Ovary (tissue), 9 donors: Measurements from ENCODE around the gene MYL12B. TPM values are rescaled to one million over a fixed set of nuclear protein-coding genes. Genes with fewer than 3 reads are reported as not detected.

ENCODE experiments used
- DNase-seq, 5 donors: peaks; one replicate each; pipeline ENCODE4 v3.0.0-alpha.2; 2019 to 2020
- H3K27ac ChIP-seq, 2 donors: fragments of 200-600 bp; one replicate each; pipeline versions ENCODE4 v1.5.1 to v1.8.0; 2019 to 2022
- H3K27me3 ChIP-seq: fragments of 200-600 bp; one replicate; pipeline ENCODE4 v1.8.0; 2022
- H3K36me3 ChIP-seq: fragments of 200-600 bp; sonication (generic); one replicate; pipeline ENCODE4 v1.5.1; 2019
- H3K4me1 ChIP-seq: one replicate; pipeline ENCODE4 v1.8.1; 2013; ENCODE audit warnings: mild to moderate bottlenecking, moderate library complexity; ENCODE audit not compliant: insufficient read depth
- H3K4me3 ChIP-seq: fragments of 200-600 bp; sonication (generic); one replicate; pipeline ENCODE4 v1.5.1; 2017
- H3K9me3 ChIP-seq, 2 donors: fragments of 200-600 bp in 1 of 2; sonication (generic) in 1 of 2; one replicate each; pipeline versions ENCODE4 v1.5.1 to v1.8.1; 2013 to 2019; ENCODE audit warnings: mild to moderate bottlenecking in 1 of 2, moderate library complexity in 1 of 2
- EP300 ChIP-seq: sonication (generic); formaldehyde crosslinking; IDR thresholded peaks from one replicate; pipeline ENCODE4 v1.6.1; 2017; ENCODE audit warnings: antibody characterized with exemption
- POLR2A ChIP-seq: fragments of 450-650 bp; IDR thresholded peaks from one replicate; pipeline ENCODE4 v1.6.1; 2017; ENCODE audit warnings: antibody characterized with exemption, mild to moderate bottlenecking, moderate library complexity
- WGBS, 3 donors: extraction: QIAGEN DNeasy Blood & Tissue Kit in 1 of 3; methylation state at CpG; one replicate each; pipeline versions ENCODE4 v1.1.5 to v1.1.7; 2013 to 2017; 5-methylcytosine and 5-hydroxymethylcytosine counted together
- intact Hi-C, 4 donors: fragments of 100-400 bp; cut with DNase I; formaldehyde crosslinking; loops; one replicate each; pipeline versions ENCODE4 v1.11.0 to v1.15.1; 2022 to 2023
- polyA plus RNA-seq, 2 donors: library from polyadenylated mRNA; stranded (reverse); fragments of 200-250 nt in 1 of 2; fragments of 350-450 nt in 1 of 2; fragmentation: Illumina TruSeq in 1 of 2; extraction: RNeasy Lipid Tissue Mini Kit (QIAGEN cat#74804) in 1 of 2; gene quantifications; one replicate each; pipeline ENCODE4 v1.2.3, GENCODE V29; 2013 to 2014
- total RNA-seq, 7 donors: library from RNA; depleted of rRNA in 2 of 7; stranded (reverse); fragments of >200 nt in 2 of 7; fragmentation: NEBNext Ultra II Directional in 3 of 7; extraction: Animal tissue kit (Norgen Biotek cat#: 25700) in 3 of 7; gene quantifications; one replicate each; pipeline versions ENCODE4 v1.1.0 to v1.2.4, GENCODE V29; 2016 to 2023
- TF ChIP-seq, protein P1 (sequence below), 3 donors: fragments of 450-650 bp in 2 of 3; fragments of 200-600 bp in 1 of 3; IDR thresholded peaks; one replicate each; pipeline versions ENCODE4 v1.5.1 to v1.8.0; 2016 to 2022; ENCODE audit warnings: antibody characterized with exemption in 3 of 3, mild to moderate bottlenecking in 1 of 3
- donor health status: DM: no; HTN: no; CAD: no; lungs with moderate emphysema.
- donor health status: DM: no; HTN: no; CAD: no.
- donor health status: Bipolar disorder and iron deficiency.
- donor health status: DM: yes; HTN: yes; CAD: no.
- donor health status: DM: no; HTN: no; CAD: no.
- donor health status: DM: yes; HTN: yes; CAD: no.

Gene MYL12B
- total and polyA plus RNA-seq, 9 donors: 165 to 388 (median 228) TPM

DNA sequence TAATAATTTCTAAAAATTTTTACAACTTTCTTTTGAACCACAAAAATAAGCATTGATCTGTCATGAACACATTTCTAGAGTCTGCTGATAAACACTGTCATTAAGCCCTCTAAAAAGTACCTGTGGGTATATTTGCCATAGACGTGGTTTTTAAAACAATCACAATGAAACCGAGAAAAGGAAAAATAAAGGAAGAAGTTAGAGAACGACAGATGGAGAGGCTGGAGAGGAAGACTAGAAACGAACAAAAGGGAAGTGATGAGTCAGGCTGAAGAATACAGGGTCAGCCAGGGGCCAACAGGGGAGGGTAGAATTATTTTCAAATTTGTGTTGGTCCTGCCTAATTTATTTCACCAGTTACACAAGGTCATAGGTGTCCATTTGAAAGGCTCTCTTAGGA lies 62.0 kb downstream of the MYL12B start:
- Histone ChIP-seq H3K4me3 (no peak overlapping the region), H3K36me3 (no peaks in the 10 kb centered on the region), H3K27ac (no peak overlapping the region), H3K9me3 (no peaks in the 10 kb centered on the region), H3K4me1 (no peaks in the 10 kb centered on the region), H3K27me3 (no peaks in the 10 kb centered on the region)
- intact Hi-C loops: no loop called here
- WGBS, 3 donors: 36 to 44% (median 40%) methylated on average over 4 of the region's 4 CpGs
- TF ChIP-seq EP300 (no peak), POLR2A (no peak)
- TF ChIP-seq, protein P1, sequence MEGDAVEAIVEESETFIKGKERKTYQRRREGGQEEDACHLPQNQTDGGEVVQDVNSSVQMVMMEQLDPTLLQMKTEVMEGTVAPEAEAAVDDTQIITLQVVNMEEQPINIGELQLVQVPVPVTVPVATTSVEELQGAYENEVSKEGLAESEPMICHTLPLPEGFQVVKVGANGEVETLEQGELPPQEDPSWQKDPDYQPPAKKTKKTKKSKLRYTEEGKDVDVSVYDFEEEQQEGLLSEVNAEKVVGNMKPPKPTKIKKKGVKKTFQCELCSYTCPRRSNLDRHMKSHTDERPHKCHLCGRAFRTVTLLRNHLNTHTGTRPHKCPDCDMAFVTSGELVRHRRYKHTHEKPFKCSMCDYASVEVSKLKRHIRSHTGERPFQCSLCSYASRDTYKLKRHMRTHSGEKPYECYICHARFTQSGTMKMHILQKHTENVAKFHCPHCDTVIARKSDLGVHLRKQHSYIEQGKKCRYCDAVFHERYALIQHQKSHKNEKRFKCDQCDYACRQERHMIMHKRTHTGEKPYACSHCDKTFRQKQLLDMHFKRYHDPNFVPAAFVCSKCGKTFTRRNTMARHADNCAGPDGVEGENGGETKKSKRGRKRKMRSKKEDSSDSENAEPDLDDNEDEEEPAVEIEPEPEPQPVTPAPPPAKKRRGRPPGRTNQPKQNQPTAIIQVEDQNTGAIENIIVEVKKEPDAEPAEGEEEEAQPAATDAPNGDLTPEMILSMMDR (IDR thresholded peaks at IDR 0.05): no peak
- no peak for DNase-seq

Other genes with a start within 250 kb of the MYL12B start
- gene LPIN2, start 249.0 kb upstream of the MYL12B start, total RNA-seq: 10 to 100 TPM; 21.3 to 30.4 (median 26.4) TPM
- 10 to 100 TPM; 13.4 to 44.7 TPM for gene LPIN2, start 249.0 kb upstream of the MYL12B start, polyA plus RNA-seq
- 1 to 10 TPM in 5 of 7 donors, under 1 TPM in 2; 0.69 to 7.3 (median 3.6) TPM for gene MYOM1, start 42.2 kb upstream of the MYL12B start, total RNA-seq
- 10 to 100 TPM in 1 of 2 donors, 1 to 10 TPM in 1; 3.2 to 21.0 TPM for gene MYOM1, start 42.2 kb upstream of the MYL12B start, polyA plus RNA-seq
- gene MYL12A, start 14.3 kb upstream of the MYL12B start, total RNA-seq: 100 to 1,000 TPM; 137 to 290 (median 206) TPM
- gene MYL12A, start 14.3 kb upstream of the MYL12B start, polyA plus RNA-seq: 100 to 1,000 TPM; 265 to 595 TPM
- gene TGIF1, start 188.0 kb downstream of the MYL12B start, total RNA-seq: 10 to 100 TPM; 30.9 to 93.4 (median 55.6) TPM
- gene TGIF1, start 188.0 kb downstream of the MYL12B start, polyA plus RNA-seq: 10 to 100 TPM; 68.0 to 78.1 TPM